ENCODE data around the gene JARID2. TPM values are rescaled to one million over a fixed set of nuclear protein-coding genes. Genes with fewer than 3 reads are reported as not detected.

The JARID2 gene
- total and polyA plus RNA-seq, 7 donors, result 1.8 to 7.8 (median 6.1) TPM

- no peaks in the 10 kb centered on the region for H3K36me3 ChIP-seq
- intact Hi-C loops (cut with DNase I), result no loop called here
- no peak overlapping the region for H3K27ac ChIP-seq
- no peak overlapping the region for H3K4me3 ChIP-seq
- H3K27me3 ChIP-seq, result no peaks in the 10 kb centered on the region
- 95 to 97% methylated on average over 4 of the region's 4 CpGs for WGBS, 2 donors
- no peaks in the 10 kb centered on the region for H3K9me3 ChIP-seq
- H3K4me1 ChIP-seq, result peaks cover 0 to 18% (median 4%) of the 10 kb centered on the region in 4 donors
- no peak for TF ChIP-seq POLR2A (IDR thresholded peaks at IDR 0.05)
- TF ChIP-seq EP300 (IDR thresholded peaks at IDR 0.05), result no peak
- no peak for TF ChIP-seq CTCF (IDR thresholded peaks at IDR 0.05)
- no peak for TF ChIP-seq POLR2AphosphoS5 (IDR thresholded peaks at IDR 0.05)
- DNase-seq, result no peak
Observed at GRCh38 chr6:15553736-15554294, 307.9 kb downstream of the JARID2 start.

GRCh38 chr6:15554728-15555100 lies 308.8 kb downstream of the JARID2 start:
- intact Hi-C loops (cut with DNase I), result no loop called here

GRCh38 chr6:15555101-15556038 lies 309.5 kb downstream of the JARID2 start:
- Histone ChIP-seq H3K4me1 (peaks cover 0 to 23% (median 5%) of the 10 kb centered on the region in 4 donors), H3K27me3 (no peaks in the 10 kb centered on the region), H3K36me3 (no peaks in the 10 kb centered on the region), H3K4me3 (no peak overlapping the region), H3K9me3 (no peaks in the 10 kb centered on the region), H3K27ac (no peak overlapping the region)
- intact Hi-C loops (cut with DNase I), result no loop called here
- no peak for DNase-seq
- WGBS, 2 donors, result 92 to 97% methylated on average over 5 of the region's 5 CpGs
- TF ChIP-seq CTCF (IDR thresholded peaks at IDR 0.05) (no peak), EP300 (IDR thresholded peaks at IDR 0.05) (no peak), POLR2A (IDR thresholded peaks at IDR 0.05) (no peak), POLR2AphosphoS5 (IDR thresholded peaks at IDR 0.05) (no peak)

More at GRCh38 chr6:15554728-15555100, 308.8 kb downstream of the JARID2 start:
- no peak overlapping the region for H3K4me3 ChIP-seq
- H3K4me1 ChIP-seq, result peaks cover 0 to 18% (median 4%) of the 10 kb centered on the region in 4 donors
- no peaks in the 10 kb centered on the region for H3K27me3 ChIP-seq
- no peaks in the 10 kb centered on the region for H3K36me3 ChIP-seq
- no peaks in the 10 kb centered on the region for H3K9me3 ChIP-seq
- H3K27ac ChIP-seq, result no peak overlapping the region
- DNase-seq, result no peak
- WGBS, 2 donors, result 96 to 98% methylated on average over 6 of the region's 6 CpGs
- TF ChIP-seq POLR2AphosphoS5 (IDR thresholded peaks at IDR 0.05), result no peak
- no peak for TF ChIP-seq POLR2A (IDR thresholded peaks at IDR 0.05)
- TF ChIP-seq EP300 (IDR thresholded peaks at IDR 0.05), result no peak
- no peak for TF ChIP-seq CTCF (IDR thresholded peaks at IDR 0.05)

- no peaks in the 10 kb centered on the region for H3K9me3 ChIP-seq
Observed at GRCh38 chr6:15556711-15557110, 310.8 kb downstream of the JARID2 start.

More at GRCh38 chr6:15556711-15557110, 310.8 kb downstream of the JARID2 start:
- Histone ChIP-seq H3K27me3 (no peaks in the 10 kb centered on the region), H3K27ac (no peak overlapping the region), H3K4me3 (no peak overlapping the region), H3K36me3 (no peaks in the 10 kb centered on the region), H3K4me1 (peaks cover 0 to 23% (median 7%) of the 10 kb centered on the region in 4 donors)
- no peak for DNase-seq
- 98 to 100% methylated on average over 1 of the region's 1 CpG for WGBS, 2 donors
- intact Hi-C loops (cut with DNase I), result no loop called here
- no peak for TF ChIP-seq EP300 (IDR thresholded peaks at IDR 0.05)
- TF ChIP-seq POLR2A (IDR thresholded peaks at IDR 0.05), result no peak
- TF ChIP-seq CTCF (IDR thresholded peaks at IDR 0.05), result no peak
- no peak for TF ChIP-seq POLR2AphosphoS5 (IDR thresholded peaks at IDR 0.05)

Data from sigmoid colon (tissue), 7 donors.